ENCODE results near the gene STRN4.

Gene STRN4

GRCh38 chr19:46674416-46675178, 71.7 kb downstream of the STRN4 start:
- no peak for DNase-seq (ENCODE audit: low read depth in 4 of 4, low spot score in 1 of 4)

GRCh38 chr19:46670813-46671212, 75.4 kb downstream of the STRN4 start:
- DNase-seq (ENCODE audit: low read depth in 4 of 4, low spot score in 1 of 4): no peak

Data from stimulated activated CD4-positive, alpha-beta T cell treated with anti-CD3 and anti-CD28 coated beads, Interleukin-1b, Interleukin-23, amount 100 ng/mL, for 24 hours (primary cell).